Thyroid gland (tissue), 4 donors: ENCODE results near the gene ASH1L.
A peak's percentile ranks its signal among the peaks of the same experiment; 100 is the strongest.

Source experiments
- CTCF ChIP-seq, 6 experiments: fragments of 200-600 bp in 3 of 6; fragments of 450-650 bp in 3 of 6; sonication (generic) in 3 of 6; IDR thresholded peaks; one replicate each; pipeline ENCODE4 v1.5.1; 2016 to 2019; ENCODE audit warnings: antibody characterized with exemption in 6 of 6, mild to moderate bottlenecking in 2 of 6, inconsistent platforms in 1 of 6, moderate library complexity in 1 of 6
- POLR2A ChIP-seq, 2 donors: fragments of 450-650 bp; IDR thresholded peaks; one replicate each; pipeline ENCODE4 v1.6.1; 2017; ENCODE audit warnings: antibody characterized with exemption in 2 of 2, mild to moderate bottlenecking in 2 of 2, moderate library complexity in 1 of 2

- peak in 5 of 6 experiments; percentile 32 to 48 (median 45) for TF ChIP-seq CTCF (IDR thresholded peaks at IDR 0.05)
- TF ChIP-seq POLR2A (IDR thresholded peaks at IDR 0.05), result no peak
Observed at GRCh38 chr1:155324717-155325602, 237.6 kb downstream of the ASH1L start.
